ENCODE data around the gene MDFI. TPM values are rescaled to one million over a fixed set of nuclear protein-coding genes. Genes with fewer than 3 reads are reported as not detected.

Gene MDFI
- polyA plus RNA-seq, 1 donor: 22.1 TPM

DNA sequence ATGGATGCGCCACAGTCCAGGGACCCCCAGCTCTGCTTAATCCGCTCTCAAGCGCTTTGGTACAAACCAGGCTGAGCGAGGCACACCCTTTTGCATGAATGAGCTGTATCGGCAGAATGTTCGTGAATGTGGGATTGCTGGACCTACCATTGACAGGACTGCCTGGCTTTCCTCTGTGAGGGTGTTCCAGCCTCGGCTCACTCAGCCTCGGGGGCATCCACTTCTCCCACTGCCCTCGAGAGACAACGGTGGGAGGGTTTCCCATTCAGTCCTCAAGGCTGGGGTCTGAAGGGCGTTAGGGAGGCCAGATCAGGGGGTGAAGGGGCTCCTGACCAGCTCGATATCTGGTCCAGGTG is 17.4 kb downstream of the MDFI start:
- peaks cover 7% of the 10 kb centered on the region for H3K4me1 ChIP-seq (ENCODE audit: control insufficient read depth, insufficient read depth, low read length)
- no peaks in the 10 kb centered on the region for H3K9me3 ChIP-seq (ENCODE audit: control insufficient read depth, low read depth, low read length)
- peaks cover 10% of the 10 kb centered on the region for H3K36me3 ChIP-seq (ENCODE audit: control insufficient read depth, insufficient read depth, low read length)
- H3K27me3 ChIP-seq (ENCODE audit: control insufficient read depth, insufficient read depth, low read length): peaks cover 25% of the 10 kb centered on the region
- no peak overlapping the region for H3K4me3 ChIP-seq (ENCODE audit: low read length)
- peak overlapping the region; percentile 12 for H3K27ac ChIP-seq (ENCODE audit: low read length)
- DNase-seq: no peak
- WGBS (ENCODE audit: insufficient coverage, low lambda C conversion rate): no CpG with 5 or more reads among the region's 12 CpGs

GRCh38 chr6:41656002-41656691 is 17.9 kb downstream of the MDFI start:
- Histone ChIP-seq H3K27me3 (ENCODE audit: control insufficient read depth, insufficient read depth, low read length) (peaks cover 25% of the 10 kb centered on the region), H3K36me3 (ENCODE audit: control insufficient read depth, insufficient read depth, low read length) (peaks cover 8% of the 10 kb centered on the region), H3K27ac (ENCODE audit: low read length) (peak overlapping the region; percentile 49), H3K4me3 (ENCODE audit: low read length) (no peak overlapping the region), H3K4me1 (ENCODE audit: control insufficient read depth, insufficient read depth, low read length) (peaks cover 7% of the 10 kb centered on the region), H3K9me3 (ENCODE audit: control insufficient read depth, low read depth, low read length) (no peaks in the 10 kb centered on the region)
- DNase-seq: peak in 1 of 2 donors; percentile 24
- WGBS (ENCODE audit: insufficient coverage, low lambda C conversion rate): 40% methylated on average over 1 of the region's 14 CpGs

- Histone ChIP-seq H3K27ac (ENCODE audit: low read length) (no peak overlapping the region), H3K27me3 (ENCODE audit: control insufficient read depth, insufficient read depth, low read length) (peaks cover 21% of the 10 kb centered on the region), H3K36me3 (ENCODE audit: control insufficient read depth, insufficient read depth, low read length) (peaks cover 4% of the 10 kb centered on the region), H3K9me3 (ENCODE audit: control insufficient read depth, low read depth, low read length) (no peaks in the 10 kb centered on the region), H3K4me3 (ENCODE audit: low read length) (no peak overlapping the region), H3K4me1 (ENCODE audit: control insufficient read depth, insufficient read depth, low read length) (peaks cover 7% of the 10 kb centered on the region)
- DNase-seq: no peak
- WGBS (ENCODE audit: insufficient coverage, low lambda C conversion rate): no CpG with 5 or more reads among the region's 23 CpGs
These were observed 19.1 kb downstream of the MDFI start for GRCh38 chr6:41657131-41658094.

DNA sequence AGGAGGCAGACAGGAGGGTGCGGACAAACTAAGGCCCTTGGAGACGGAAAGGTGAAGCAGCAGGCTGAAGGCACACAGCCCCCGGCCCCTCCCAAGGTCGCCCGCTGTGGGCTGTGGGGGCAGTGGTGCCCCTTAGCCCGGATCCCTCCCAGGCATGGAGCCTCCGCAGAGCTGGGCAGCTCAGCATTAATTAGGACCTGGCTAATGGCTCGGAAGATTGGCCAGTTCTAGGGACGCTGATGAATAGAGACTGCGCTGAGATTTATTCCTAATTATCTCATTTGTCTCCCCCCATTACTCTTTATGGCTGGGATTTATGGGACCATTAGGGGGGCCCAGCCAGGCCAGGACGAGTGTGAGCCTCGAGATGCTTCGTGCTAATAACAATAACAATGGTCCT is 20.4 kb downstream of the MDFI start:
- WGBS (ENCODE audit: insufficient coverage, low lambda C conversion rate): no CpG with 5 or more reads among the region's 13 CpGs

GRCh38 chr6:41659935-41660334 is 21.7 kb downstream of the MDFI start:
- DNase-seq: no peak
- H3K9me3 ChIP-seq (ENCODE audit: control insufficient read depth, low read depth, low read length): no peaks in the 10 kb centered on the region
- H3K4me3 ChIP-seq (ENCODE audit: low read length): no peak overlapping the region
- peaks cover 7% of the 10 kb centered on the region for H3K4me1 ChIP-seq (ENCODE audit: control insufficient read depth, insufficient read depth, low read length)
- no CpG with 5 or more reads among the region's 7 CpGs for WGBS (ENCODE audit: insufficient coverage, low lambda C conversion rate)
- H3K27me3 ChIP-seq (ENCODE audit: control insufficient read depth, insufficient read depth, low read length): peaks cover 30% of the 10 kb centered on the region
- no peaks in the 10 kb centered on the region for H3K36me3 ChIP-seq (ENCODE audit: control insufficient read depth, insufficient read depth, low read length)
- H3K27ac ChIP-seq (ENCODE audit: low read length): no peak overlapping the region

More for the DNA sequence above, 20.4 kb downstream of the MDFI start:
- no peak overlapping the region for H3K4me3 ChIP-seq (ENCODE audit: low read length)
- H3K27ac ChIP-seq (ENCODE audit: low read length): no peak overlapping the region
- H3K9me3 ChIP-seq (ENCODE audit: control insufficient read depth, low read depth, low read length): no peaks in the 10 kb centered on the region
- peaks cover 7% of the 10 kb centered on the region for H3K4me1 ChIP-seq (ENCODE audit: control insufficient read depth, insufficient read depth, low read length)
- DNase-seq: no peak
- no peaks in the 10 kb centered on the region for H3K36me3 ChIP-seq (ENCODE audit: control insufficient read depth, insufficient read depth, low read length)
- peaks cover 24% of the 10 kb centered on the region for H3K27me3 ChIP-seq (ENCODE audit: control insufficient read depth, insufficient read depth, low read length)

- Histone ChIP-seq H3K9me3 (ENCODE audit: control insufficient read depth, low read depth, low read length) (no peaks in the 10 kb centered on the region), H3K27me3 (ENCODE audit: control insufficient read depth, insufficient read depth, low read length) (peaks cover 29% of the 10 kb centered on the region), H3K36me3 (ENCODE audit: control insufficient read depth, insufficient read depth, low read length) (no peaks in the 10 kb centered on the region), H3K4me3 (ENCODE audit: low read length) (no peak overlapping the region), H3K4me1 (ENCODE audit: control insufficient read depth, insufficient read depth, low read length) (no peaks in the 10 kb centered on the region), H3K27ac (ENCODE audit: low read length) (no peak overlapping the region)
- no CpG with 5 or more reads among the region's 5 CpGs for WGBS (ENCODE audit: insufficient coverage, low lambda C conversion rate)
- no peak for DNase-seq
These were observed 25.3 kb downstream of the MDFI start for GRCh38 chr6:41663568-41663967.

DNA sequence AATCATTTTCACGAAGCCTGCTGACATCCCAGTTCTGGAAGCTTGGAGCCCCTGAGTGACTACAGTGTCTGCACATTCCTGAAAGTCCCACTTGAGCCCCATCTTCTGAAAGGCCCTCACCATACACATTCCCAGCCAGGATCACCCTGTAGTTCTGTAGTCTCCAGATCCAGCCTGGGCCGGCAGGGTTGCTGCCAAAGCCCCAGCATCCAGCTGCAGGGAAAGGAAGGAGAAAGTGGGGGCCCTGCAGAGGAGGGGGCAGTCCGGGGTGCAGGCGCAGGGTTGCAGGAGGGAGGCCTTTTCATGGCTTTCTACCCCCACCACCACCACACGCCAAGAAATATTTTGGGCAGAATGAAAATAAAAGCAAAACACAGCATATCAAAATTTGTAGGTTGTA is 26.0 kb downstream of the MDFI start:
- no peaks in the 10 kb centered on the region for H3K36me3 ChIP-seq (ENCODE audit: control insufficient read depth, insufficient read depth, low read length)
- no peak overlapping the region for H3K4me3 ChIP-seq (ENCODE audit: low read length)
- H3K4me1 ChIP-seq (ENCODE audit: control insufficient read depth, insufficient read depth, low read length): no peaks in the 10 kb centered on the region
- DNase-seq: no peak
- H3K27ac ChIP-seq (ENCODE audit: low read length): no peak overlapping the region
- no peaks in the 10 kb centered on the region for H3K9me3 ChIP-seq (ENCODE audit: control insufficient read depth, low read depth, low read length)
- H3K27me3 ChIP-seq (ENCODE audit: control insufficient read depth, insufficient read depth, low read length): peaks cover 22% of the 10 kb centered on the region
- WGBS (ENCODE audit: insufficient coverage, low lambda C conversion rate): no CpG with 5 or more reads among the region's 5 CpGs

GRCh38 chr6:41667195-41667594 is 28.9 kb downstream of the MDFI start:
- Histone ChIP-seq H3K27ac (ENCODE audit: low read length) (no peak overlapping the region), H3K4me1 (ENCODE audit: control insufficient read depth, insufficient read depth, low read length) (no peaks in the 10 kb centered on the region), H3K27me3 (ENCODE audit: control insufficient read depth, insufficient read depth, low read length) (peaks cover 22% of the 10 kb centered on the region), H3K9me3 (ENCODE audit: control insufficient read depth, low read depth, low read length) (no peaks in the 10 kb centered on the region), H3K36me3 (ENCODE audit: control insufficient read depth, insufficient read depth, low read length) (no peaks in the 10 kb centered on the region), H3K4me3 (ENCODE audit: low read length) (no peak overlapping the region)
- WGBS (ENCODE audit: insufficient coverage, low lambda C conversion rate): no CpG with 5 or more reads among the region's 1 CpG
- no peak for DNase-seq

- no CpG with 5 or more reads among the region's 2 CpGs for WGBS (ENCODE audit: insufficient coverage, low lambda C conversion rate)
- Histone ChIP-seq H3K36me3 (ENCODE audit: control insufficient read depth, insufficient read depth, low read length) (no peaks in the 10 kb centered on the region), H3K27ac (ENCODE audit: low read length) (no peak overlapping the region), H3K9me3 (ENCODE audit: control insufficient read depth, low read depth, low read length) (no peaks in the 10 kb centered on the region), H3K4me3 (ENCODE audit: low read length) (no peak overlapping the region), H3K4me1 (ENCODE audit: control insufficient read depth, insufficient read depth, low read length) (no peaks in the 10 kb centered on the region), H3K27me3 (ENCODE audit: control insufficient read depth, insufficient read depth, low read length) (peaks cover 16% of the 10 kb centered on the region)
- no peak for DNase-seq
These were observed 30.7 kb downstream of the MDFI start for GRCh38 chr6:41668968-41669367.

DNA sequence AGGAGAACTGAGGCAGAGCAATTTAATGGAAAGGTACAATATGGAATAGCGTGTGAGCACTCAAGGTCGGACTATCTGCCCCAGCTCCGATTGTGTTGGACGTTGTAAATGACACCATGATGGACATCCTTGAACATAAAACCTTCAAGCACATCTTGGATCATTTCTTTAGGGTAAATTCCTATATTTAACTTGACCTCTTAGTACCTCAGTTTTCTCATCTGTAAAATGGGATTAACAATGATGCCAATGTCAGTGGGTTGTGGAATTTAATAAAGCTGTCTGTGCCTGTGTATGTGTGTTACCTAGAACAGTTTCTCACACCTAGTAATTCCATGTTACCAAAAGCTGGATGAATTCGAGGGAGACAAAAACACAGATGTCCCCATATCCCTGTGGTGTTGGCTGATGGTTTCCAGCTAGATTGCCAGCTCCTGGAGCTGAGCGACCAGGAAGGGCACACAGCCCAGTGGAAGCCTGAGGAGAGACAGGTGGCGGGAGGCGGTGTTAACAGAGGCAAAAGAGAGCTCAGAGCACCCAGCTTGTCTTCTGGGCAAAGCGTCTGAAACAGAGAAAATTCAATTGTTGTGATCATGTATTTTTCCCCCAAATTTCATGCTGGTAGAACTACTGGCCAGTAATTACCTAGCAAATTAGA is 32.6 kb downstream of the MDFI start:
- no peak for DNase-seq
- H3K9me3 ChIP-seq (ENCODE audit: control insufficient read depth, low read depth, low read length): no peaks in the 10 kb centered on the region
- H3K36me3 ChIP-seq (ENCODE audit: control insufficient read depth, insufficient read depth, low read length): no peaks in the 10 kb centered on the region
- 90% methylated on average over 6 of the region's 9 CpGs for WGBS (ENCODE audit: insufficient coverage, low lambda C conversion rate)
- no peak overlapping the region for H3K4me3 ChIP-seq (ENCODE audit: low read length)
- peaks cover 13% of the 10 kb centered on the region for H3K27me3 ChIP-seq (ENCODE audit: control insufficient read depth, insufficient read depth, low read length)
- H3K27ac ChIP-seq (ENCODE audit: low read length): no peak overlapping the region
- no peaks in the 10 kb centered on the region for H3K4me1 ChIP-seq (ENCODE audit: control insufficient read depth, insufficient read depth, low read length)

All from large intestine (tissue), 3 donors.